ENCODE data around the gene MOB1A.

GRCh38 chr2:74174909-74175308, 3.8 kb downstream of the MOB1A start:
- no peak for TF ChIP-seq EZH2 (IDR thresholded peaks at IDR 0.05; ENCODE audit: borderline replicate concordance, low read length)
- TF ChIP-seq, protein P1, sequence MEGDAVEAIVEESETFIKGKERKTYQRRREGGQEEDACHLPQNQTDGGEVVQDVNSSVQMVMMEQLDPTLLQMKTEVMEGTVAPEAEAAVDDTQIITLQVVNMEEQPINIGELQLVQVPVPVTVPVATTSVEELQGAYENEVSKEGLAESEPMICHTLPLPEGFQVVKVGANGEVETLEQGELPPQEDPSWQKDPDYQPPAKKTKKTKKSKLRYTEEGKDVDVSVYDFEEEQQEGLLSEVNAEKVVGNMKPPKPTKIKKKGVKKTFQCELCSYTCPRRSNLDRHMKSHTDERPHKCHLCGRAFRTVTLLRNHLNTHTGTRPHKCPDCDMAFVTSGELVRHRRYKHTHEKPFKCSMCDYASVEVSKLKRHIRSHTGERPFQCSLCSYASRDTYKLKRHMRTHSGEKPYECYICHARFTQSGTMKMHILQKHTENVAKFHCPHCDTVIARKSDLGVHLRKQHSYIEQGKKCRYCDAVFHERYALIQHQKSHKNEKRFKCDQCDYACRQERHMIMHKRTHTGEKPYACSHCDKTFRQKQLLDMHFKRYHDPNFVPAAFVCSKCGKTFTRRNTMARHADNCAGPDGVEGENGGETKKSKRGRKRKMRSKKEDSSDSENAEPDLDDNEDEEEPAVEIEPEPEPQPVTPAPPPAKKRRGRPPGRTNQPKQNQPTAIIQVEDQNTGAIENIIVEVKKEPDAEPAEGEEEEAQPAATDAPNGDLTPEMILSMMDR (IDR thresholded peaks at IDR 0.05; ENCODE audit: low read length) = no peak

All from OCI-LY1 (cell line).